G401.6 (cell line): Measurements from ENCODE around the gene DPP4.

Source experiments
- FAIRE-seq: peaks from 2 replicates; lab custom pipeline; 2012; peaks lifted over from hg19 to GRCh38; lab: Jason Lieb, UNC

The DPP4 gene

DNA sequence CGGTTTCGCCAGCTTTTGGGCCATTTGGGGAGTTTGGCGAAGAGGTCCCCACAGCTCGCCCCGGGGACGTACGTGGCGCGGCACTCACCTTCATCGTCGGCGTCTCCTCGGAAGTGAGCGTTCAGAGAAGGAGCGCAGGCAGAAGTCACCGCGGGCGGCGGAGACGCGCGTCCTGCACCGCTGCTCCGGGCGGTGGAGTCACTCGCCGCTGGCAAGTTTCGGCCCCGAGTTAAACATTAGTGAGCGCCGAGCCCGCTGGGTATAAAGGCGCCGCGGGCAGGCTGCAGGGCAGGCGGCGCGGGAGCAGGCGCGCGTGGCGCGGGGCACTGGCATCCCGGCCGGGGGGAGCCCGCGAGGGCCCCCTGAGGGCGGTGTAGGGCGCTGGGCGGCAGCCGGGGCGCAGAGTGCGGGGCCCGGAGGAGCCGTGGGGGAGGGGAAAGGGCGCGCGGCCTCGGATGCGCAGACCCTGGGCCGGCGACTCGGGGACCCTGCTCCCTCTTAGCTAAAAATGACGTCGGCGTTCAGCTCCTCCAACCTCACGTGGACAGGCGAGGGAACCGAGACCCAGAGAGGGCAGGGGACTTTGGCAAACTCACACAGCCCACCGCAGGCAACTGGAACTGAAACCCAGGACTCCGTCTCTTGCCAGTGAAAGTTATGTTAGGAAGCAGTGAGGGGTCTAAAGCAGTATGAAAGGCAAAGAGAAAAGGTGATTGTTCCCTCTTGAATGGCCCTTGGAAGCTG, at the start of gene DPP4:
Gene DPP4 (minus strand): TSS at position 328 of the 744 bp plus-strand sequence. CDS start 234 bp downstream, at position 94.
- no peak for FAIRE-seq

DNA sequence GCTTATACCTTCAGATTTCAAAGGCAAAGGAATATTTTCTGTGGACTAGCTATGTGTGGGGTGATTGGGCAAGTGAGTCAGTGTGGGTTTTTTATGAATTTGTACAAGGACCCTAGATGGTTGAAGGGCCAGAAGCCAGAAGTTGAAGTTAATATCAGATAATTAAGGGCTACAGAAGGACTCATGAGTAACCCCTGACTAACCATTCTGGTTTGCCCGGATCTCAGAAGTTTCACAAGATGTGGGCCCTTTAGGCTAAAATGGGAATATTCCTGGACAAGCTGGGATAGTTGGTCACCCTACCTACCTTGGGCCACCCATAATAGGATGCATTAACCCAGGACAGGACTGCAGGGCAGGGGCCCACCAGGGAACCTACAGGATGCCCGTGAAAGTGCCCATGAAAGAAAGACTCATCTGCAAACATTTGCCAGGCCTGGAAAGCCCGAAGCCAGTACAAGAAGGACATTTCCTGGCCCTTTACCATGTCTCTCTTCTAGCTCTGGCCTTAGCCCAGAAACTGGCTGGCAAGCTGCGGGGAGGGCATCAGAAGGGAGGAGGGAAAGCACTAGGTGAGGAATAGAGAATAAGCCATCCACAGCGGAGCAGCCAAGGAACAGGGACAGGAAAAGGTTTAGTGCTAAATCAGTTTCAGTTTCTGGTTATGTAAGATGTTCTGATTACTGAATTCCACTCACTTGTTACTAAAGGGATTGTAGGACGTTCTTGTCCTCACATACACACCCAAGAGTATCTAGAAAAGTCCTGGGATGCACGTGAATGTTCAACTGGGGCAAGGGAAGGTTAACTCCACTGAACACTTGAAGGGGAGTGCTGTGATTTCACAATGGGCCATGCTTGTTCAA, 44.4 kb upstream of the DPP4 start:
- no peak for FAIRE-seq

DNA sequence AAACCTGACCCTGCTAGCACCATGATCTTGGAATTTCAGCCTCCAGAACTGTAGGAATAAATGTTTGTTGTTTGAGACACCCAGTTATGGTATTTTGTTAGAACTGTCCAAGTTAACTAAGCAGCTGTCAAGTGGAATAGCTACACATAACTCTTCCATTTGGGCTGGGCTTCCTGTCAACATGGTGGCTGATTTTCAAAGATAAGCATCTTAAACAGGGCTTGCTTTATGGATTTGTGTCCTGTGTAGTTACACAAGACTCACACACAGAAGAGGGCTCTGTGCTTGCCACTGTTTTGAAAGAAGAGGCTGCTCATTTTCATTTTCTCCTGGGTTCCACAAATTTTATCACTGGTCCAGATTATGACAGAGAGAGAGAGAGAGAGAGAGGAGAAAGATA, 42.3 kb upstream of the DPP4 start:
- no peak for FAIRE-seq

DNA sequence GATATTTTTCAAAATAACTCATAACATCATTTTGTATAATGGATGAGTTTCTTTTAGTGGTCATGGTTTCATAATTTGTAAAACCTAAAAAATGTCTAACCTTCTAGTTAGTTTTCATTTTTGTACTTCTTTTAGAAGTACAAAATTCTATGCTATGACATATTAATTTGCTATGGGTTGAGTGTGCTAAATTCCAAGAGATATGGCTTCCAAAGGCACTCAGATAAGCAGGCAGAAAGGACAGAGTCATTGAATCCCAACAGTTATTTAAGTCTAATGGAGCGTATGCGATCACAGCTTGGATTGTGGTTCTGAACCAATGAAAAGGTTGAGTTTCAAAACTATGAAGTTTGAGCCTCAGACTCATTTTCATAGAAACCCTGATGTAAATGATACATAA, 41.1 kb upstream of the DPP4 start:
- no peak for FAIRE-seq

DNA sequence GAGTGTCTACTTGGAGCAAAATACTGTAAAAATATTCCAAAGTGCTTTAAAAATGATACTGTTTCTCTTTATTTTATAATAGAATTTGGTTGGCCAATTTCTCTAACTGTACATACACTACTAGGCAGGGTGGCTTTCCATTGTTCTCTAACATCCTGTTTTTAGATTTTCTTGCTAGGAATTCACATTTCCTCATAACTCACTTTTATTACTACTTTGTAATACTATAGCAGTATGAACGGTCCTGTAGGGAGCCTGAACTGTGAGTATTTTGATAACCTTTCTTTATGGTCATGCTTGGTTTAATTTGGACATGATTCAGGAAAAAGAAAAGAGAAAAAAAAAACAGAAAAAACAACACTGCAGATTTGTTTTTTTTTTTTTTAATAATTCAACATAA, 40.3 kb upstream of the DPP4 start:
- FAIRE-seq, result no peak

DNA sequence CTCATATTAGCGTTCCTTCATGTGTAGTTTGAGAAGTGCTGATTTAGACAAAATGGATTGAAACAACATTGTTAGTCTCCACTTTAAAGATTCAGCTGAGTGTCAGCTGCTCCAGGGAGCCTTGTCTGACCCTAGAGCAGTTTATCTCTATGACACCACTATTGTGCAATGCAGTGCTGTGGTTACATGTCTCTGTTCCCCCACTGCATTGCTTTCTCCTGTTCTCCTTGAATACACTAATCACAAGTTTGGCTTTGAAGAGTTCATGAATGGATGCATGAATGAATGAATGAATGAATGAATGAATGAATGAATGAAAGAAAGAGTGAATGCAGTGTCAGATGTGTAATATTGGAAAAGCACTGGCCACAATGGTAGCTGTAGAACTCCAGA, 39.8 kb upstream of the DPP4 start:
- no peak for FAIRE-seq

DNA sequence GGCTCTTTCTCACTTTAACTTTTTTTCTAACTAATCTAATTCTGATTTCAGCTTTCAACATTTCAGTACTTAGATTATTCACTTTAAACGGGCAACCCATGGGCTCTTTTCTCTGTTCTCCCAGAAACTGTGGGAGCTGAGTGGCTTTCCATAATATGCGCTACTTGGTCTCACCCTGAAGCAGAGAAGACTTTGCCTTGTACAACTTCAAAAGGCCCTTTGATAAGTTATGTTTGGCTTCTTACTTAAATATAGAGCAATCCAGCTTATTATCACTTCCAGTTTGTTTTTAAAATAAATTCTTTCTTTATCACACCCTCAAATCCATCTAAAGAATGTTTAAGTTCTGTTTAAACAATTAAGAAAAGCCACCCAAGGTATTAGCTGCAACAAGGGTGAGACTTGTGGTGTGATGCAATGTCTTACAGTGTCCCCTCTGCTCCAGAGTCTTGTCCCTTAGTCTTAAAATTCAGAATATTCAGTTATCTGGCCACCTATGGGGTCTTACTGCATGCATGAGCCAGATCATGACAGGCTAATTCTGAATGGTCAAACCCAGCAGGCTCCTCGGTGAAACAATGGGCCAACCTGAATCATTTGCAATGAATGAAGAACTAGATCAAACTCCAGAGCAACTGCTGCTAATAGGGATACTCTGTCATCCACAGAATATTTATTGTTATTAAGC, 39.2 kb upstream of the DPP4 start:
- FAIRE-seq, result no peak

DNA sequence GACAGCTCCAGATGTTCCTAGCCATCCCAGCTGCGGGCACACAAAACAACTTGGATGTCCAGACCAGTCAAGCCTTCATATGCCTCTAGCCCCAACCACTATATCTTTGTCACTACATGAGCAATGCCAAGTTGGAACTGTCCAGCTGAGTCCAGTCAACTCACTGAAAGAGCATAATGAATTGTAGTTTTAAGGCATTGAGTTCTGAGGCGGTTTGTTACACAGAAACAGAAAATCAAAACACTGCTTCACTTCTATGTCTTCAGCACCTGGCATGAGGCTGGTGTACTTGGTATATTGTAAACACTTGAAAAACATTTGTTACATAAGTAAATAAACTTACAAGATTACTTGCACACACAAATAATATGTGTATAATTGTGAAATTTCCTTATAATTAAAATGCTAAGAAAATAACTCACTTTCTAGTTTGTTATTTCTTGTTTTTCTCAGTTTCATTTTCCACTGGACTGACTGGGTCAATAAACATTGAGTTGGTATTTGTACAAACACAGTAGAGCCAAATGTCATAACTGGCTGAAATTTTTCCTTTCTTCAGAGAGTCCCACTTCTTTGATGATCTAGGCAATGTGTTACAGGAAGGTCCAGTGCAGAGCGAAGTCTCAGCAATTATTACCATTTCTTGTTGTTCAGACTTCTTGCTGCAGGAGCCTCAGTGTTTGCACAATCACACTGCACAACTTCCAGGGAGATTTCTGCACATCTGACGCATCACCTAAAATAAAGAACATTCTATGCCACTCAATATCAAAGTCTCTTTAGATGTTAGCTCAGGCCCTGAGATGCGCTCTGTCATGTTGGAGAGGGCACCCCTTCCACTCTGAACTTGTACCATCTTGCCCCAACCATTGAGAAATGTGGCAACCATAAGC, 38.2 kb upstream of the DPP4 start:
- no peak for FAIRE-seq

DNA sequence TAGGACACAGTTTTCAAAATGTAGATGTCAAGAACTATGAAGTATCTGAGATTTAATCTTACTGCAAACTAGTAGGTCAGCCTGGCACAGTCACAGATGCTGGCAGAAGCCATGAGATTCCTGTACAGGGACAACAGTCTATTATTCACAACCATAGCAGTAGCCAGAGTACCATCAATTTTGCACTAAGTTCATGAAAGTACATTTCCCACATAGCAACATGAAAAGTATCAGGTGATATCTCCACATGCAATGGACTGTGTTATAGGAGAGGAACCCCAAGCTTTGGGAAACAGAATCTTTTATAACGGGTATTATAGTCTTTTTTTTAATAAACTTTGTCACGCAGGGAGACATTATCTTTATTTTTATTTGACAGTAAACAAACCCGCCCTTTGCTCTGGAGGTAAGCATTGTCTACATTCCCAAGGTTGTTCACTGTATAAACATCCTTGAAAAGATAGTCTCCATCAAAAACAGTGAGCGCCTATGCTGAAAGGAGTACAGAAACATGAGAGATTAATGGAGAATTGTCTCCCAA, 33.4 kb upstream of the DPP4 start:
- no peak for FAIRE-seq

DNA sequence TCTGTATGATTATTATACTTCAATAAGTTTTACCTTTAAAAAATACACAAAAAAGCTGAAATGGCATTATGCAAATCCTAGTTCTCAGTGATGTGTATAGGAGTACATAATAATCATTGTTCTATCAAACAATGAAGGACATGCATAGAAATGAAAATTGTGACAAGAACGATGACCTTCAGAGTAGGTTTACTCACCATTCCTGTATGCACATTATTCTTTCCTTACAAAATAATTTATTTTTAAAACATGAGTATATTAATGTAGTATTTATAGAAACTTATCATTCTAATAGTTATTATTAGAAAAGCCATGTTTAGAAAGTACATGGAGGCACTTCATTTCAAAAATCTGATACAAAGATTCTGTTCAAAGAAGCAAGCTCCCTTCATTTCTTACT, 32.7 kb upstream of the DPP4 start:
- FAIRE-seq, result no peak

DNA sequence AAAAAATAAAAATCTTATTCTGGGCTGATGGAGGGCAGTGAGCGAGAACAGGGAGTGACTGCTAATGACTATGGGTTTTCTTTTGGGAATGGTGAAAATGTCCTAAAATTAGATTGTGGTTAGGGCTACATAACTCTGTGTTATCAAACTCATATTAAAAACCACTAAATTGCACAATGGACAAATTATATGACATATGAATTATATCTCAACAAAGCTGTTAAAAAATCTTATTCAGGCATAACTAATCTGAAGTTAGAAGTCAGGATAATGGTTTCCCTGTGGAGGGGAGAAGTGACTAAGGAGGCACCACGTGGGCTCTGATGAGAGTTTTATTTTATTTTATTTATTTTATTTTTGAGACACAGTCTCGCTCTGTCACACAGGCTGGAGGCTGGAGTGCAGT, 32.1 kb upstream of the DPP4 start:
- FAIRE-seq, result no peak

DNA sequence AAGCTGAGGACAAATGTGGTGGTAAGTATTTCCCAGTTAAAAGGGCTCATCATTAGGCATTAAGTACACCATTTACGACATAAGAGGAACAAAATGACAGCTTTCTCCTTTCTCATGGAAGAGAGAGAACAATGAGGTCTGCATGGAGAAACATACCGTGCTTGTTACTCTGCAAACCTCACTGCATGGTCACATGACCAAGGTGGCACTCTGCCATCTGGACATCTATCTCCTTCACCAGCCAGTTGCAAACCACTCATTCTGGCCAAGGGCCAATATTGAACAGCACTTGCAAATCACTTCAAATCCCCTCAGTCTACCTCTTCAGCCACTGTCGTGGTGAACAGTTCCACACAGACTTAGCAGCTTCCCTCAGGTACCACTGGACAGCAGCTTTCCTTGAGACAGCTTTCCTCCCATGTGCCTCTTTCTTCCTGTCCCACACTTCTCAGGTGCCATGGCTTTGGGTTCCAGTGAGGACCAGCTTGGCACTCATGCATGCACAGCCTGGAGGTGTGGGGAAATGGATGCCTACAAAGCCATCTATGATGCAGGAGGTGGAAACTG, 29.5 kb upstream of the DPP4 start:
- no peak for FAIRE-seq

DNA sequence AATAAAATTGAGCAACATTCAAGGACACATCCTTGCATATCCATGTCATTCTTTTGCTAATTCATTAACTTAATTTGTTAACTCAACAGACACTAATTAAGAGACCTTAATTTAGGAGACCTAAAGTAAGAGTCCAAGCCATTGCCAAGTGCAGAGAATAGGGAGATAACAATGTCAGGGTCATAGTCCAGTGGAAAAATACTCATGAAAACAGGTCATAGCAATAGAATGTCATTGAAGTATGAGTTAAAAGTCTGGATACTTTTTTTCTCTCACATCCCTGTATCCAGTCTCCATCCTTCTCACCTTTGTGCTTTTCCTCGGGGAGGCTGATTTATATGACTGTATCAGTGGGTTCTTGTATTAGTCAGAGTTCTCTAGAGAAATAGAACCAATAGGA, 26.6 kb upstream of the DPP4 start:
- FAIRE-seq, result no peak

DNA sequence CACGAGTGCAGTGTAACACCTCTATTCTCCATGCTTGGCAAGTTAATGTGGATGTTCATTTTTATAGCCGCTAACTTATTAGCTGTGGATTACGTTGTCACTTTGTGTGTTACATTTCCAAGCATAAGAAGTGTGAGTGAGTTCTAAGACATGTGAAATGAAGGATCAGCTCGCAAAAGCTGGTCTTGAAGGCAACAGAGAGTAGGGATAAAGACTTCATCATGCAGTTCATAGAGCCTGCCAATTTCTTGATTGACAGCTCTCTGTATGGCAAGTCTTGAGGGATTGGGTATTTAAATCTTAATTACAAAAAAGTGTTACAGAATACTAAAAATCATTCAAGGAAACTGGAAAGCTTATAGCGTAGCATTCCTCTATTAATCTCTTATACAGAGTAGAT, 25.8 kb upstream of the DPP4 start:
- FAIRE-seq, result no peak

DNA sequence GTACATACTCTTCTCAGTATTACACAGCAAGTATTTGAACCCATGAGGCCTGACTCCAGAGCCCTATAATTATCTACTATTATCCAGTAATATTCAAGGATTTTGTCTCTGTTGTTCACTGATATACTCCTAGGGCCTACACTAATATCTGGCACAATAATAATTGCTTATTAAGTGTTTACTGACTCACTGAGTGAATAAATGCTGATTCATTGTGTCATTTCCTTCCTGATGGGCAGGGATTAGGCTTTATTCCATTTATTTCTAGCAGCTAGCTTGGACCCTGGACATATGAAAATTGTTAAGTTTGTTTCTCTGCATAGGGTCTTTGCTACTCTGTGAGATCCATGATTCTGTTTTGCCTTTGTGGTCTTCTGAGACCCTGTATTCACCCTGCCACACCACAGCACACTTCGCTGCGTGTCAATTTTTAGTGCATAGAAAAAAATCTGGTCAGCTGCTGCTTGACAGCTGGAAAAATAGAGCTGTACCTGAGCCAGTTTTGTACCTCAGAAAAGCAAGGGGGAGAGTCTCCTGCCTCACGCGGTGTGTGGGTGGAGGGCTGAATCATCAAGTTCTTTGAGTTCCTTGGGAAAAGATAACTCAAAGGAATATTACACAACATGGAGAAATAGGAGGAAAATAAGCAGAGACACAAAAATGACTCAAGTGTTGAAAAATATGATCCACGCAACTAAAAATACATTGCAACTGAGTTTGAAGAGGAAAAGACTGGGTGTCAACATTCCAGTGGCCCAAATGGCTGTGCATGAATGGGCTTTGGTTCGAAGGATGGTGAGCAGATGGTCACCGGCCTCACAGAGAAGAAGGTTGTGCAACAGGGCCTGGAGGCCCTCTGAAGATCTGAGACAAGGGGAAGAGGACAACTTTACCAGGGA, 18.9 kb upstream of the DPP4 start:
- no peak for FAIRE-seq

DNA sequence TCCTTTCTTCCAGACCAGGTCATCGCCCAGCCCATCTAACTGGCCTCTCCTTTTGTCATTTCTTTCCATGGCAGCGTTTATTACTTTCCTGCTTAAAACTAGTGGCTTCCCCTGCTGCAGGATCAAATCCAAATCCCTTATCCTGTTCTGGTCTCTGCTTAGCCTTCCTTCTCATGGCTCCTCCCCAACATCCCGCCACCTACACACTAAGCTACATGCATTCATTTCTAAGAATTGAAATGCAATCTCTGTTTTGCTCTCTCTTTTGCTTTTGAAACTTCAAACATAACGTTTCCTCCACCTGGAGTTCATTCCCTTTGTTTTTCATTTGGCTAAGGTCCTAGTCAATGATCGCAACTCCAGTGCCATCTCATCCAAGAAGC, 18.0 kb upstream of the DPP4 start:
- no peak for FAIRE-seq

DNA sequence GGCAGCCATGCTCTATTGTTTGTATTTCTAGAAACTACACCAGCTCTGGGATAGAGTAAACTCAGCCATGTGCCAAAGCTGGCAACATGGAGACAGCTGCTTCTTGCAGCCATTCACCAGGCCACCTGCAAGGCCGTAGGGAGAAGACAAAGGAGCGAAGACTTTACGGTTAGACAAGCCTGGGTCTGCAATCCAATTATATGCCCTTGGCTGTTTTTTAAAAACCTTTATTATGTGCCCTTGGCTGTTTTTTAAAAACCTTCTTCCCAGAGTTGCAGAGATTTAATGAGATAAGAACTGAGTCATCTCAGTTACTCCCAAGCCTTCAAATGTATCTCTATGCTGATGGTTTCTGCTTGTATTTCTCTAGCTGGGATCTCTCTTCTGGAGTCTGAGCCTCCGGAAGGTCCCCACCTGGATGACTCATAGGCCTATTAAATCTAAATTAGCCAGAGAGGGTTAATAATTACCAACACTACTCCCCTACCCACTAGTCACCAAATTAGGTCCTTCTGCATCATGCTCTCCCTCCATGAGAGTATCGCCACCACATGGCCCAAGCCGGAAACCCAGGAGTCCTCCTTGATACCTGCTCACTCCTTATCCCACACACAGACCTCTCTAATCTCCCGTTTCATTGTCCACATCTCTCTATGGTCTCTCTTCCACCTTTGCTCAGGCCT, 17.5 kb upstream of the DPP4 start:
- FAIRE-seq, result no peak

DNA sequence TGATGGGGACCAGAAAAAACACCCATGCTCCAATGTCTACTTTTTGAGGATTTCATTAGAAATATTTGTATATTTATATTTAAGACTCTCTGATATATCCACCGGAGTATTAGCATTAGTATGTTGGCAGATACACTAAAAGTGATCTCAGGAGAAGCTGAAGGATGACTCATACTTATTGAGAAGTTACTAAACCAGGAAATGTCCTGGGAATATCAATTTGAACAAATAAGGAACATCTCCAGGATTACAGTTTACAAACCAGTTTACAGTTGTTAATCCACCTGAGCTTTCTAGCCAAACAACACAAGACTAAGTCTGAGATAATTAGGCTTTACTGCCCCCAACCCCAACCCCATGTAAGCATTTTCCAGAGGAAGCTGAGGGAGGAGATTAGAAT, 16.1 kb upstream of the DPP4 start:
- FAIRE-seq, result no peak

DNA sequence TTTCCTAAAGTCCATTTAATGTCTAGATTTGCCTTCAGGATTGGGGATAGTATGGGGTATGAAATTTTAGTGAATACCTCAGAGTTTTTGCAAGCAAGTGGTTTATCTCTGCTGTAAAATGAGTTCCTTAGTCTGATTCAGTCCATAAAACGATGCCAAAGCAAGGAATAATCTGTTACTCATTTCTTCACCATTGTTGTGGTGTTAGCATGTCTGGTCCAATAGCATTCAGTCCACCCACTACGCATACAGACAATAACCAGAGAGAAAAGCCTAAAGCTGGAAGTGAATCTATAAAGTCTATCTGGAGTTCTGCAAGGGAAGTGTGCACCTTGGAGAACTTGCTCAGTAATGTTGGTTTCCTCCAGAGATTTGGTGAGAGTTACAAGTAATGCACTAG, 12.9 kb upstream of the DPP4 start:
- FAIRE-seq, result no peak
